PC-3 (cell line): ENCODE results near the gene ABLIM2. TPM values are rescaled to one million over a fixed set of nuclear protein-coding genes. Genes with fewer than 3 reads are reported as not detected.

Experiments
- ATAC-seq: fragments of 200-7000 bp; cut with Tn5 transposase; 2 replicates; pipeline ENCODE4 v1.9.1; 2020; ENCODE audit warnings: mild to moderate bottlenecking, moderate library complexity
- BruUV-seq: library from RNA; stranded (reverse); fragments of 400-500 nt; replicated peaks from 2 replicates; lab custom pipeline; 2021; lab: Mats Ljungman, UMichigan
- CTCF ChIA-PET: fragments of 300-600 bp; sonication (Branson Sonifier 250); formaldehyde crosslinking; loops from one replicate; lab custom pipeline; 2022; ENCODE audit warnings: antibody characterized with exemption; lab: Charles Lee
- POLR2A ChIA-PET: fragments of 300-600 bp; sonication (Branson Sonifier 250); formaldehyde crosslinking; loops from one replicate; lab custom pipeline; 2022; ENCODE audit warnings: antibody characterized with exemption; ENCODE audit not compliant: unreplicated experiment; lab: Charles Lee
- DNase-seq: peaks from one replicate; pipeline ENCODE4 v3.0.0-alpha.2; 2015
- H2AFZ ChIP-seq: fragments of 300-600 bp; sonication (generic); 2 replicates; pipeline ENCODE4 v1.6.0; 2016; ENCODE audit warnings: antibody characterized with exemption, low read length
- H3F3A ChIP-seq: fragments of 300-600 bp; sonication (generic); one replicate; pipeline ENCODE4 v1.6.0; 2017; ENCODE audit warnings: antibody characterized with exemption, low read length, control low read depth, mild to moderate bottlenecking; ENCODE audit not compliant: unreplicated experiment
- H3K27ac ChIP-seq: fragments of 300-600 bp; sonication (generic); 2 replicates; pipeline ENCODE4 v1.5.1; 2016; ENCODE audit warnings: mild to moderate bottlenecking, low read length
- H3K27me3 ChIP-seq: fragments of 300-600 bp; sonication (generic); 2 replicates; pipeline ENCODE4 v1.6.1; 2016; ENCODE audit warnings: low read length, mixed read lengths
- H3K36me3 ChIP-seq: fragments of 300-600 bp; sonication (generic); 2 replicates; pipeline ENCODE4 v1.6.1; 2016; ENCODE audit warnings: low read depth, mixed run types, low read length, mixed read lengths
- H3K4me1 ChIP-seq: fragments of 300-600 bp; sonication (generic); 2 replicates; pipeline ENCODE4 v1.5.1; 2016; ENCODE audit warnings: low read length; ENCODE audit not compliant: insufficient read depth
- H3K4me2 ChIP-seq: fragments of 300-600 bp; sonication (generic); 2 replicates; pipeline ENCODE4 v1.6.0; 2016; ENCODE audit warnings: low read length
- H3K4me3 ChIP-seq: fragments of 300-600 bp; sonication (generic); 2 replicates; pipeline ENCODE4 v1.5.1; 2016; ENCODE audit warnings: mild to moderate bottlenecking, low read length, mixed read lengths
- H3K79me2 ChIP-seq: fragments of 300-600 bp; sonication (generic); 2 replicates; pipeline ENCODE4 v1.6.1; 2017; ENCODE audit warnings: low read length, mixed read lengths
- H3K9ac ChIP-seq: fragments of 300-600 bp; sonication (generic); 2 replicates; pipeline ENCODE4 v1.6.0; 2016; ENCODE audit warnings: mild to moderate bottlenecking, low read length
- H3K9me2 ChIP-seq: fragments of 300-600 bp; sonication (generic); replicated peaks from 2 replicates; pipeline ENCODE4 v1.6.1; 2016; ENCODE audit warnings: mixed run types, low read length, mixed read lengths
- H3K9me3 ChIP-seq: fragments of 300-600 bp; sonication (generic); 2 replicates; pipeline ENCODE4 v1.6.1; 2016; ENCODE audit warnings: low read length, mixed read lengths
- H4K20me1 ChIP-seq: fragments of 300-600 bp; sonication (generic); 2 replicates; pipeline ENCODE4 v1.6.1; 2016; ENCODE audit warnings: low read length, mixed read lengths
- CTCF ChIP-seq: fragments of 300-600 bp; sonication (generic); conservative IDR thresholded peaks from 2 replicates; pipeline ENCODE4 v1.5.1; 2017; ENCODE audit warnings: antibody characterized with exemption, low read depth, mild to moderate bottlenecking, low read length
- EZH2 ChIP-seq: fragments of 300-600 bp; sonication (generic); IDR thresholded peaks from one replicate; pipeline ENCODE4 v1.6.1; 2017; ENCODE audit warnings: antibody characterized with exemption, mild to moderate bottlenecking, low read length; ENCODE audit not compliant: unreplicated experiment
- EZH2phosphoT487 ChIP-seq: fragments of 300-600 bp; sonication (generic); IDR thresholded peaks from 2 replicates; pipeline ENCODE4 v1.6.1; 2018; ENCODE audit warnings: mild to moderate bottlenecking, antibody characterized with exemption, low read length, borderline replicate concordance
- intact Hi-C: fragments of 100-400 bp; cut with micrococcal nuclease; formaldehyde crosslinking; loops from 2 replicates; pipeline ENCODE4 v1.9.0; 2023
- total RNA-seq: library from RNA; depleted of rRNA; stranded (reverse); fragments of >200 nt; gene quantifications from 2 replicates; pipeline ENCODE4 v1.2.3, GENCODE V29; 2014

The ABLIM2 gene
- total RNA-seq, 1 experiment from 2014 or later: 3.2 TPM

GRCh38 chr4:7971881-7972500, 186.6 kb downstream of the ABLIM2 start:
- ChIA-PET CTCF (no interaction called here), POLR2A (interaction anchor here (0.5 kb wide), 1 partner anchor 14 kb away, joined by 4 read pairs; no protein-coding TSS in a partner anchor)
- intact Hi-C loops: no loop called here
- H4K20me1 ChIP-seq: no peaks in the 10 kb centered on the region
- H3K4me2 ChIP-seq: peak overlapping the region; percentile 80
- no peaks in the 10 kb centered on the region for H3K27me3 ChIP-seq
- ATAC-seq: peak; percentile 3
- H3K9ac ChIP-seq: peak overlapping the region; percentile 93
- H3K79me2 ChIP-seq: peaks cover 19% of the 10 kb centered on the region
- H3K9me3 ChIP-seq: no peaks in the 10 kb centered on the region
- H3K36me3 ChIP-seq: no peaks in the 10 kb centered on the region
- TF ChIP-seq EZH2 (no peak), EZH2phosphoT487 (no peak)
- peaks cover 56% of the 10 kb centered on the region for H3K4me1 ChIP-seq
- BruUV-seq: no TSS peak
- H3K9me2 ChIP-seq: no peaks in the 10 kb centered on the region
- no peaks in the 10 kb centered on the region for H3F3A ChIP-seq
- H2AFZ ChIP-seq: no peak overlapping the region
- H3K4me3 ChIP-seq: peak overlapping the region; percentile 43; the same call in 1 of the 2 replicates
- peak overlapping the region; percentile 100 for H3K27ac ChIP-seq
- DNase-seq: peak; percentile 70

GRCh38 chr4:7971159-7971631, 187.4 kb downstream of the ABLIM2 start:
- Histone ChIP-seq H3K27me3 (no peaks in the 10 kb centered on the region), H3K27ac (peak overlapping the region; percentile 100), H3K4me3 (no peak overlapping the region), H3K9me2 (no peaks in the 10 kb centered on the region), H3K36me3 (no peaks in the 10 kb centered on the region), H4K20me1 (no peaks in the 10 kb centered on the region), H3K4me2 (peak overlapping the region; percentile 80), H3F3A (no peaks in the 10 kb centered on the region), H3K9me3 (no peaks in the 10 kb centered on the region), H3K9ac (peak overlapping the region; percentile 93), H2AFZ (no peak overlapping the region), H3K79me2 (peaks cover 19% of the 10 kb centered on the region), H3K4me1 (peaks cover 56% of the 10 kb centered on the region)
- ChIA-PET CTCF (no interaction called here), POLR2A (no interaction called here)
- no peak for DNase-seq
- intact Hi-C loops: no loop called here
- TF ChIP-seq CTCF (no peak), EZH2 (no peak), EZH2phosphoT487 (no peak)
- ATAC-seq: no peak
- no TSS peak for BruUV-seq

- no peak for DNase-seq
- H3F3A ChIP-seq: no peaks in the 10 kb centered on the region
- no peaks in the 10 kb centered on the region for H3K27me3 ChIP-seq
- H3K79me2 ChIP-seq: peaks cover 19% of the 10 kb centered on the region
- H3K9me2 ChIP-seq: no peaks in the 10 kb centered on the region
- H3K27ac ChIP-seq: peak overlapping the region; percentile 100
- H3K4me3 ChIP-seq: no peak overlapping the region
- H3K36me3 ChIP-seq: no peaks in the 10 kb centered on the region
- H3K9ac ChIP-seq: peak overlapping the region; percentile 93
- TF ChIP-seq EZH2 (no peak), CTCF (no peak), EZH2phosphoT487 (no peak)
- ATAC-seq: peak; percentile 2; the same call in 1 of the 2 replicates
- ChIA-PET CTCF (no interaction called here), POLR2A (no interaction called here)
- H3K9me3 ChIP-seq: no peaks in the 10 kb centered on the region
- intact Hi-C loops: no loop called here
- no TSS peak for BruUV-seq
- H3K4me1 ChIP-seq: peaks cover 58% of the 10 kb centered on the region
- H4K20me1 ChIP-seq: no peaks in the 10 kb centered on the region
- H3K4me2 ChIP-seq: peak overlapping the region; percentile 66
- no peak overlapping the region for H2AFZ ChIP-seq
These were observed 188.2 kb downstream of the ABLIM2 start for GRCh38 chr4:7970361-7970946.
